Spleen (tissue), 11 donors: ENCODE measurements around the gene SERPINA12. TPM values are rescaled to one million over a fixed set of nuclear protein-coding genes. Genes with fewer than 3 reads are reported as not detected.

Source experiments
- DNase-seq: peaks from one replicate; pipeline ENCODE4 v3.0.0-alpha.2; 2020
- H3K27ac ChIP-seq, 8 donors: fragments of 200-600 bp; sonication (generic) in 7 of 8; 1 replicate in 4 of 8; 2 replicates in 4 of 8; pipeline versions ENCODE4 v1.5.0 to v1.8.0; 2016 to 2021; ENCODE audit warnings: inconsistent platforms in 4 of 8, mild to moderate bottlenecking in 4 of 8, moderate library complexity in 1 of 8
- H3K27me3 ChIP-seq, 7 donors: fragments of 200-600 bp; sonication (generic) in 6 of 7; replicated peaks in 1 of 7; 1 replicate in 4 of 7; 2 replicates in 3 of 7; pipeline versions ENCODE4 v1.5.0 to v1.8.0; 2016 to 2021; ENCODE audit warnings: inconsistent platforms in 3 of 7, mild to moderate bottlenecking in 1 of 7
- H3K36me3 ChIP-seq, 6 donors: fragments of 200-600 bp; sonication (generic) in 5 of 6; 1 replicate in 4 of 6; 2 replicates in 2 of 6; pipeline versions ENCODE4 v1.5.0 to v1.8.0; 2016 to 2021; ENCODE audit warnings: inconsistent platforms in 2 of 6
- H3K4me1 ChIP-seq, 6 donors: fragments of 200-600 bp; sonication (generic) in 5 of 6; 1 replicate in 3 of 6; 2 replicates in 3 of 6; pipeline versions ENCODE4 v1.5.0 to v1.8.0; 2016 to 2021; ENCODE audit warnings: inconsistent platforms in 3 of 6
- H3K4me3 ChIP-seq, 8 donors: fragments of 200-600 bp; sonication (generic) in 7 of 8; 1 replicate in 4 of 8; 2 replicates in 4 of 8; pipeline versions ENCODE4 v1.5.0 to v1.8.0; 2016 to 2021; ENCODE audit warnings: inconsistent platforms in 4 of 8, mild to moderate bottlenecking in 4 of 8, moderate library complexity in 2 of 8
- H3K9me3 ChIP-seq, 8 donors: fragments of 200-600 bp; sonication (generic) in 7 of 8; 1 replicate in 4 of 8; 2 replicates in 4 of 8; pipeline versions ENCODE4 v1.5.0 to v1.8.0; 2016 to 2021; ENCODE audit warnings: inconsistent platforms in 4 of 8
- CTCF ChIP-seq, 11 experiments: fragments of 200-600 bp in 7 of 11; fragments of 450-650 bp in 4 of 11; sonication (generic) in 4 of 11; IDR thresholded peaks in 8 of 11; conservative IDR thresholded peaks in 3 of 11; 1 replicate in 7 of 11; 2 replicates in 4 of 11; pipeline versions ENCODE4 v1.4.0 to v1.8.0; 2016 to 2021; ENCODE audit warnings: antibody characterized with exemption in 11 of 11, inconsistent platforms in 4 of 11, mild to moderate bottlenecking in 1 of 11
- POLR2A ChIP-seq, 3 donors: fragments of 450-650 bp; IDR thresholded peaks; one replicate each; pipeline ENCODE4 v1.5.1; 2017; ENCODE audit warnings: antibody characterized with exemption in 3 of 3, mild to moderate bottlenecking in 1 of 3
- POLR2AphosphoS5 ChIP-seq, 3 donors: sonication (generic); formaldehyde crosslinking; IDR thresholded peaks; one replicate each; pipeline ENCODE4 v1.5.1; 2017; ENCODE audit warnings: antibody characterized with exemption in 3 of 3
- WGBS, 5 donors: extraction: QIAGEN DNeasy Blood & Tissue Kit in 3 of 5; methylation state at CpG; one replicate each; pipeline versions ENCODE4 v1.1.5 to v1.1.7; 2013 to 2018; 5-methylcytosine and 5-hydroxymethylcytosine counted together
- intact Hi-C: fragments of 100-400 bp; cut with DNase I; formaldehyde crosslinking; loops from one replicate; pipeline ENCODE4 v1.15.0; 2023; ENCODE audit warnings: low total_unique reads
- polyA plus RNA-seq, 3 donors: library from polyadenylated mRNA; stranded (reverse); fragments of 200-250 nt; gene quantifications; one replicate each; pipeline ENCODE4 v1.2.1, GENCODE V29; 2013
- total RNA-seq, 7 donors: library from RNA; depleted of rRNA in 3 of 7; stranded (reverse); fragments of >200 nt in 3 of 7; fragmentation: NEBNext Ultra II Directional in 4 of 7; extraction: Animal tissue kit (Norgen Biotek cat#: 25700) in 4 of 7; gene quantifications; one replicate each; pipeline versions ENCODE4 v1.1.0 to v1.2.1, GENCODE V29; 2016 to 2021
- donor health status: healthy with polysubstance abuse.
- donor health status: DM: no; HTN: no; CAD: no; lungs with moderate emphysema.
- donor health status: DM: no; HTN: no; CAD: no.
- donor health status: Bipolar disorder and iron deficiency.
- donor health status: healthy.
- donor health status: DM: no; HTN: no; CAD: no.
- donor health status: DM: yes; HTN: yes; CAD: no.

The SERPINA12 gene
- total and polyA plus RNA-seq, 10 donors = not detected

GRCh38 chr14:94550041-94550440 is 40.8 kb upstream of the SERPINA12 start:
- 62 to 78% (median 69%) methylated on average over 8 of the region's 8 CpGs for WGBS, 5 donors
- peaks cover 0 to 28% (median 0%) of the 10 kb centered on the region in 7 donors for H3K27me3 ChIP-seq
- peaks cover 0 to 5% (median 0%) of the 10 kb centered on the region in 6 donors for H3K4me1 ChIP-seq
- H3K36me3 ChIP-seq = no peaks in the 10 kb centered on the region
- H3K9me3 ChIP-seq = peaks cover 0 to 30% (median 21%) of the 10 kb centered on the region in 8 donors
- H3K27ac ChIP-seq = no peak overlapping the region
- no peak for DNase-seq
- TF ChIP-seq POLR2A (IDR thresholded peaks at IDR 0.05) (no peak), POLR2AphosphoS5 (IDR thresholded peaks at IDR 0.05) (no peak), CTCF (IDR thresholded peaks at IDR 0.05 in 8 of 11, conservative IDR thresholded peaks at IDR 0.05 in 3 of 11) (no peak)
- intact Hi-C loops = no loop called here
- H3K4me3 ChIP-seq = no peak overlapping the region

- Histone ChIP-seq H3K4me3 (no peak overlapping the region), H3K9me3 (peaks cover 0 to 23% (median 14%) of the 10 kb centered on the region in 8 donors), H3K36me3 (no peaks in the 10 kb centered on the region), H3K27ac (no peak overlapping the region), H3K27me3 (peaks cover 0 to 33% (median 0%) of the 10 kb centered on the region in 7 donors), H3K4me1 (peaks cover 0 to 5% (median 0%) of the 10 kb centered on the region in 6 donors)
- WGBS, 5 donors = 27 to 30% (median 28%) methylated on average over 18 to 24 of the region's 24 CpGs
- peak; percentile 19 to 92 (median 86) for TF ChIP-seq CTCF (IDR thresholded peaks at IDR 0.05 in 8 of 11, conservative IDR thresholded peaks at IDR 0.05 in 3 of 11)
- TF ChIP-seq POLR2AphosphoS5 (IDR thresholded peaks at IDR 0.05) = no peak
- TF ChIP-seq POLR2A (IDR thresholded peaks at IDR 0.05) = no peak
- intact Hi-C loops = loop anchor here (5.0 kb wide), 1 partner anchor 127 kb away; no protein-coding TSS in a partner anchor
- DNase-seq = peak; percentile 83
Measured at GRCh38 chr14:94548999-94549985, 40.0 kb upstream of the SERPINA12 start.

GRCh38 chr14:94548131-94548998 is 39.1 kb upstream of the SERPINA12 start:
- DNase-seq = no peak
- Histone ChIP-seq H3K4me3 (no peak overlapping the region), H3K9me3 (peaks cover 0 to 19% (median 9%) of the 10 kb centered on the region in 8 donors), H3K27ac (no peak overlapping the region), H3K4me1 (peaks cover 0 to 5% (median 0%) of the 10 kb centered on the region in 6 donors), H3K27me3 (peaks cover 0 to 33% (median 0%) of the 10 kb centered on the region in 7 donors), H3K36me3 (no peaks in the 10 kb centered on the region)
- 82 to 95% (median 85%) methylated on average over 14 of the region's 14 CpGs for WGBS, 5 donors
- no peak for TF ChIP-seq POLR2A (IDR thresholded peaks at IDR 0.05)
- no peak for TF ChIP-seq CTCF (IDR thresholded peaks at IDR 0.05 in 8 of 11, conservative IDR thresholded peaks at IDR 0.05 in 3 of 11)
- TF ChIP-seq POLR2AphosphoS5 (IDR thresholded peaks at IDR 0.05) = no peak
- intact Hi-C loops = loop anchor here (5.0 kb wide), 1 partner anchor 126 kb away; no protein-coding TSS in a partner anchor
